GM23248 (cell line): ENCODE results near the gene PKNOX2.

Source experiments
- EZH2 ChIP-seq: fragments of 200-600 bp; sonication (generic); IDR thresholded peaks from 2 replicates; pipeline ENCODE4 v1.6.1; 2018; ENCODE audit warnings: antibody characterized with exemption, mild to moderate bottlenecking; ENCODE audit not compliant: insufficient read depth, poor library complexity, severe bottlenecking
- EZH2phosphoT487 ChIP-seq: fragments of 200-600 bp; sonication (generic); IDR thresholded peaks from 2 replicates; pipeline ENCODE4 v1.6.1; 2018; ENCODE audit warnings: antibody characterized with exemption, moderate library complexity, mild to moderate bottlenecking, low read depth; ENCODE audit not compliant: insufficient read depth

DNA sequence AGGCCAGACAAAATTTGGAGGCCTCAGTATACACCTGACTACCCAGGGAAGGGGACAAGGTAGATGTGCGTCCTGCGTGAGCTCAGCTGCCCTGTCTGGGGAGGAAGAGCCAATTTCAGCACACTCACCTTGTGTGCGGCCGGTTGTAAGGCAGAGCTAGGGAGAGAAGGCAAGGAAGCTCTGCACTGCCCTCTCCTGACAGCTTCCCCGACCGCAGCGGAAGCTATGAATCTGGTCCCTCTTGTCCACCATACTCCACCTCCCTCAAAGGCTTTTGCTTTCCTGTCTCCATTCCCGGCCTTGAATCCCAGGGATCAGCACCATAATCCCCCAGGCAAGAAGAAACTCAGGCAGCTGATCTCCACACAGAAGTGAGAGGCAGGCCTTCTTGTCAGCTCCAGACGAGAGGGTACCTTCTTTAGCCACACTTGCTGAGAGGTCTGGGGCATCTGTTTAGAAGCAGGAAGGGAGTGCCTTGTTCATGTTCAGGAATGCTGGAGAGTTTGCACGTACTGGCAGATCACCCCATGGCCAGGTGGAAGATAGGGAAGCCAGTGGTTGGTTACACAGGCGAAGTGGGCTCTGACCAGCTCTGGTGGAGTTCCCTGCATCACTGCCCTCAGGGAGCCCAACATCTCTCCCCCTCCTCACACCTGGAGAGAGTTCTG is 269.0 kb downstream of the PKNOX2 start:
- TF ChIP-seq EZH2 (no peak), EZH2phosphoT487 (no peak)
